Right ventricle myocardium inferior (tissue), 1 donor: ENCODE measurements around the gene GTF3C1. TPM values are rescaled to one million over a fixed set of nuclear protein-coding genes. Genes with fewer than 3 reads are reported as not detected.
"Not testable (repeated sequence)": the region's sequence is repeated elsewhere in the genome, so short reads cannot be mapped to it uniquely, and the experiment has no call there.

Experiments
- ATAC-seq: fragments of 200-7000 bp; cut with Tn5 transposase; one replicate; pipeline ENCODE4 v1.9.1; 2020; ENCODE audit warnings: mild to moderate bottlenecking, moderate library complexity
- DNase-seq: peaks from one replicate; pipeline ENCODE4 v3.0.0; 2021; ENCODE audit errors: missing footprints
- intact Hi-C: fragments of 100-400 bp; cut with DNase I; formaldehyde crosslinking; loops from one replicate; pipeline ENCODE4 v1.11.0; 2022
- long read RNA-seq: library from polyadenylated mRNA; unstranded; transcript quantifications from one replicate; pipeline ENCODE4 v2.0.0, GENCODE V29; 2021
- total RNA-seq: library from RNA; stranded (reverse); fragmentation: NEBNext Ultra II Directional; extraction: Animal tissue kit (Norgen Biotek cat#: 25700); gene quantifications from one replicate; pipeline ENCODE4 v1.2.1, GENCODE V29; 2021
- donor health status: DM: no; HTN: yes; CAD: no; lungs with severe emphysema.

GTF3C1 gene
- 45.1 TPM for total RNA-seq
- long read RNA-seq, full-length matches to known transcripts = 9 of 25 reads
- long read RNA-seq, partial matches to known transcripts = 13 of 25 reads
- long read RNA-seq, other reads (novel, unspliced or antisense) = 3 of 25 reads

- intact Hi-C loops = loop anchor here (5.0 kb wide), 1 partner anchor 33 kb away; no protein-coding TSS in a partner anchor
- ATAC-seq (peak; percentile 99), DNase-seq (peak; percentile 100)
Measured at GRCh38 chr16:27549746-27550581, at the start of gene GTF3C1, which contains the start of gene KATNIP. Gene GTF3C1 (minus strand): TSS chr16:27549913. CDS start chr16:27549890, 23 bp downstream. Gene KATNIP (plus strand): TSS chr16:27550144. CDS start chr16:27550171, 27 bp downstream.

DNA sequence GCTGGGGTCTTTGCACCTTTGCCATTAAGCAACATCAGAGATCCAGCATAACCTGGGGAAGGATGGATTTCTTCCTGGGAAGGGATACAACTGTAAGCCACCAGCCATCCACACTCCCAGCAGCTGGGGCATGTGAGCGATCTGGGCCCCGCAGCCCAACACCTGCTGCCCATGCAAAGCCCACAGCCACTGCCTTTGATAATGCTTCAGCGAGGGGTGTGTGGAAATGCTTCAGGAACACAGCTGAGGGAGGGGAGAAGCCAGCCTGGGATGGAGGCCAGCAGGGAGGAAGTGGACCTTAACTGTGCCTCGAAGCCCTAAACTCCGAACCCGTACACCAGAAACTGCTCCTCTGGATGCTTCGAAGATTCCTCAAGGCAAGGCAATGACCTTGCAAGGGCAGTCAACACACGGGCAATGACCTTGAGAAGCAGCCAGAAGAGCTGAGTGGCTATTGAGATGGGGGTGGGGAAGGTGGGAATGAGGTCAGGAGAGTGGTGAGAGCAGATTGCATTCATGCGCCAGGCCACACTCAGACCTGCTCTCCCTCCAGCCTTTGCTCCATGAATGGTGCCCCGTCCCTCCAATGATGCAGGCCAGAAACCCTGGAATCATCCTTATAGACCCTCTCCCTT, 49.3 kb upstream of the GTF3C1 start:
- DNase-seq = no peak
- intact Hi-C loops = no loop called here
- ATAC-seq = no peak

- intact Hi-C loops = no loop called here
- no peak for ATAC-seq
- no peak for DNase-seq
Measured at GRCh38 chr16:27598220-27598619, 48.5 kb upstream of the GTF3C1 start.

DNA sequence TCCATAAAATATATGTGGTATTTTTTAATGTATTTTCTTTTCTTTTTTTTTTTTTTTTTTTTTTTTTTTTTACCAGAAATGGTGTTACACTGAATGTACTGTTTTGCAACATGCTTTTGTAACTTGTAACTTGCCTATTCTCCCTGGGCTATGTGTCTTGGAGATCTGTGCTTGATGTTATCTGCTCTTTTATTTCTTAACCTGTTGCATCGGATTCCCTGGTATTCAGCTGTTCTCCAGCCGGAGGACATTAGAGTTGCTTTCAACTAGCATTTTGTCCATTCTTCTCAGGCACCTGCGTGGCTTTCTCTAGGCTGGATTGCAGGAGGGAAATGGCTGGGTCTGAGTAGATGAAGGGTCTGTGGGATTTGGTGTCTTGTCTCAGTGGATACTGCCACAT, 47.6 kb upstream of the GTF3C1 start:
- intact Hi-C loops = no loop called here
- ATAC-seq (no peak), DNase-seq (no peak)

- DNase-seq (no peak), ATAC-seq (no peak)
- intact Hi-C loops = no loop called here
Measured at GRCh38 chr16:27596411-27596810, 46.7 kb upstream of the GTF3C1 start.

DNA sequence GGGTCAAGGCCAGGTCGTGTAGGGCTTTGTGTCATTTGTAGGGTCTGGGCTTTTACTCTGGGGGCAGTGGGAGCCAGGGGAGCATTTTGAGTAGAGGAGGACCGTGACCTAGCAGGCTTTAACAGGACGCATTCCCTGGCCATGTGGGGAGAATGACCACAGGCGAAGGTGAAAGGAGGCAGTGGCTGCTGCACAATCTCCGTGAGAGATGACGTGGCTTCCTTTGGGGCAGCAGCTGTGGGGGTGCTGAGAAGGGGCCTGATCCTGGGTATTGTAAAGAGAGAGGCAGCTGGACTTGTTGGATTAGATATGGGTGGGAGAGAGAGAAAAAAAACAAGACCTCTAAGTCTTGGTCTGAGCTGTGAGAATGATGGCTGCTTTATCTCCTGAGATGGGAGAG, 46.3 kb upstream of the GTF3C1 start:
- intact Hi-C loops = no loop called here

DNA sequence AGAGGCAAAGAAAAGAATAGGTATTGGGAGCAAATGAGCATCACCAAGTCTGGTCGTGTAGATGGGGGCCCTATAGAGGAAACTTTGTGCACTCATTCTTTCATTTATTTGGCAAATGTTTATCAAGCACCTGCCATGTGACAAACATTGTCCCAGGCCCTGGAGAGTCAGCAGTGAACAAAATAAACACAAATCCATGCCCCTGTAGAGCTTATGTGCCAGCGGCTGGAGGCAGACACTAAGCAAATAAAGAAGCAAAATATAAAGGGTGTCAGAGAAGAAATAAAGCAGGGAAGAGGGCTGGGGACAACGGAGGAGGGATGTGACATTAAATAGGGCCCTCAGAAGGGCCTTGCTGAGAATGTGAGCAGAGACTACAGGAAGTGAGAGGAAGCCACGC, 45.8 kb upstream of the GTF3C1 start:
- intact Hi-C loops = no loop called here
- DNase-seq (no peak), ATAC-seq (no peak)

More for the DNA sequence above, 46.3 kb upstream of the GTF3C1 start:
- no peak for ATAC-seq
- DNase-seq = no peak

DNA sequence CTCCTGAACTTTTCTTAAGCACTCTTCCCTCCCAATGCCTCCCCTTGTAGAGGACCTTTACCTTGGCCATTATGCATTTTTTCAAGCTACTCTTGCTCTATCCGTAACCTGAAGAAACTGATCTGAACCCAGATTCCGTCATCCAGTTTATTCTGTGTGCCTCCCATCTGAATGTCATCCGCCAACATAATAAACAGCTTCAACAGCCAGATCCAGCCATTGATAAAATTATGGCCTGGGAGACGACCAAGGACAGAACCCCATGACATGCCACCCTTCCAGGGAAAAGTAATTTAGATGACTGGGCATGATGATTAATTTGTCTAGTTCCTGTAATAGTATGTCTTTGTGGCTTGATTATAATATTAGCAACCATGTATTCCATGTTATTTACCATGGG, 42.1 kb upstream of the GTF3C1 start:
- ATAC-seq (no peak), DNase-seq (no peak)
- intact Hi-C loops = no loop called here

- no peak for DNase-seq
- no peak for ATAC-seq
- intact Hi-C loops = no loop called here
Measured at GRCh38 chr16:27588057-27588456, 38.3 kb upstream of the GTF3C1 start.

DNA sequence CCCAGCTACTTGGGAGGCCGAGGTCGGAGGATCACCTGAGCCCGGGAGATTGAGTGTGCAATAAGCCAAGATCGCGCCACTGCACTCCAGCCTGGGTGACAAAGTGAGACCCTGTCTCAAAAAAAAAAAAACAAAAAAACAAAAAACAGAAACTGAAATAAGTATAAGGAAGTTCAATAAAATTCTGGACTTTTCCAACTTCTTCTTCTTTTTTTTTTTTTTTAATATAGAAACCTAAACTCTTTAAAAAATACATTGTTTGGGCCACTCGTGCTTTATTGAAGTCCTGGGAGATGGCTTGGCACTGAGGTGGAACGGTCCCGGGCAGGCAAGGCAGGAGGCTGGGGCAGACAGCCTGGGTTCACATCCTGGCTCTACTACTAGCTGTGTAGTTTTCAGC, 37.0 kb upstream of the GTF3C1 start:
- ATAC-seq = no peak
- DNase-seq = no peak
- intact Hi-C loops = no loop called here

DNA sequence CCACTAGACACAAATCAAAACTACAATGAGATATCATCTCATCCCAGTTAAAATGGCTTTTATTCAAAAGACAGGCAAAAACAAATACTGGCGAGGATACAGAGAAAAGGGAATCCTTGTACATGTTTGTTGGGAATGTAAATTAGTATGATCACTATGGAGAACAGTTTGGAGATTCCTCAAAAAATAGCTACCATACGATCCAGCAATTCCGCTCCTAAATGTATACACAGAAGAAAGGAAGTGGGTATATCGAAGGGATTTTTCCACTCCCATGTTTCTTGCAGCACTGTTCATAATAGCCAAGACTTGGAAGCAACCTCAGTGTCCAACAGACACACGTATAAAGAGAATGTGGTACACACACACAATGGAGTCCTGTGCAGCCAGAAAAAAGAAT, 35.5 kb upstream of the GTF3C1 start:
- DNase-seq = no peak
- intact Hi-C loops = no loop called here
- ATAC-seq = no peak

DNA sequence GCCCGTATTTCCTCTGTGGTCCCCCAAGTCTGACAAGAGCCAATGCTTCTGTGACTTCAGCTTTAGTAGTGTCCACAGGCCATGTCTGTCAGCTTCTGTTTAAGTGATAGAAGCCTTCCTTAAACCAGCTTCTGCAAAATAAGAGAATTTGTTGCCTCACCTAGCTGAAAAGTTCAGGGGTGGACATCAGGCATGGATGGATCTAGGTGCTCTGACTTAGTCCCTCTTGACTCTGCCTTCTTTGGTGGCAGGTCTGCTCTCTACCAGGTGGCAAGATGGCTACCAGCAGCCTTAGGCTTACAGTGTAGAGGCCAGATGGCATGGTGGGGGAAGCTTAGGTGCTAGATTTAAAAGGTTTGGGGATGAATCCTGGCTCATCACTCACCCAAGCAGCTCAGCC, 33.9 kb upstream of the GTF3C1 start:
- intact Hi-C loops = no loop called here
- DNase-seq = no peak
- no peak for ATAC-seq

DNA sequence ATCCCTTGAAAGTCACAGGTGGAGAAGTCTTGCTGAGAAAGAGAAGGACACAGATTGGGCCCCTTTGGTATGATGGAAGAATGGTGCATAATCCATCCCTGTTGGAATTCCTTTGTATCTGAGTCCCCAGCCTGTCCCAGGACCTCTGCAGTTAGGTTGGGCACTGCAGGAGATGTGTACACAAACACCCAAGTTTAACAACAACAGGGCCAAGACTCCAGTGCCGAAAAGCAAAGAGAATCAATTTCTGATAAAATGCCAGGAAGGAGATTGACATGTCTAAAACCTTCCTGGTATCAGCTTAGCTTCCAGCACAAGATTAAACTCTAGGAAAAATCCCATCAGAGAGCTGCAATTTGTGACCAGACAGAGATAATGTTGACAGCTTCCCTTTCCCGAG, 33.2 kb upstream of the GTF3C1 start:
- intact Hi-C loops = no loop called here
- no peak for ATAC-seq

DNA sequence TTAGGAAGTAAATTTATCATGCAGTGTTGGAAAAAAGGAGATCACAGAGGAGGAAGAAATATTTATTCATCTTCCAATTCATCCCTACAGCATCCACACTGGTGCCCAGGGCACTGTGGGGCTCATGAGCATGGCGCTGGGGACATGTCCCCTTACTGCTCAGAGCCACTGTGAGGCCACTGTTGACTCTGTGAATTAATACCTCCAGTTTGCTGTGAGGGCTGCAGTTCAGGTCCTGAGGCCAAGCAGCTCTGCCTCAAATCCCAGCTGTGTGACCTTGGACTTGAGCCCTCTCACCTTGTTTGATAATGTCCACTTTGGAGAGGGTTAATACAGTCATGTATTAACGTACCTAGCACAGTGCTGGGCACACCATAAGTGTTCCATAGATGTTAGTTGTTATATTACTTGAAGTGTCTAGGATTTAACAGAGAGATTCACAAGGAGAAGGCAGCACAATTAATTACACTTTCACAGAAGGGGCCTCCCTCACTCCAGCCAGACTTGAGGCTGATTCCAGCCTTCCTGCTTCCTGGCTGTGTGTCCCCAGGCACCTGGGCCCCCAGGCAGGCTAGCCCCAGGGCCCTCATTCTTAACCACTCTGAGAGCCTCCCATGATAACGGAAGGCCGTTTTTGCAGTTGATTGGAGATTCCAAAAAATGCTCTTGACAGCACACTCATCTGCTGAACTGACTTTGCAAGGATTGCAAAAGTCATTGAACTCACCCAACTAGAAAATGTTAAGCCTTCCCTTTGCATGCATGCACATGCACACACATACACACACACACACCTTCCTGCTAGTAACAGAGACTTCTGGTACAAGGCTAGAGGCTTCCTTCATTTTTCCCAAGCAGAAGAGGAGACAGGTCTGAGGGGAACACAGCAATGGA, 29.6 kb upstream of the GTF3C1 start:
- DNase-seq (no peak), ATAC-seq (no peak)
- intact Hi-C loops = no loop called here

More for the DNA sequence above, 33.2 kb upstream of the GTF3C1 start:
- no peak for DNase-seq

DNA sequence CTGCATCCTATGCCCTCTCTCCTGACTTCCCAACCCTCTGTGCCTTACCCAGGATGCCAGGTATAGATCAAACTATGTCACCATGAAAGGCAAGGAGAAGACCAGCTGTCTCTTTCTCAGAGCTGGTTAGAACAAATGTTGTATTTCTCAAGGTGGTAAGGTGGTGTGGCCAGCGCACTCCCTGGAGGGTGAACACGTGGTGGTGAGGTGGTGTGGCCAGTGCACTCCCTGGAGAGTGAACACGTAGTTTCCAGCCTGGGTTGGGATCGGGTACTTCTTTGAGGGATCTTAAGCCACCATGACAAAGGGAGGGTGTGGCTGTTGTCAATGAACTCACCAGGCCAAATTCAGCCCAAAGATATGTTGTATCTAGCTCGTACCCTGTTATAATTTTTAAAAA, 27.0 kb upstream of the GTF3C1 start:
- intact Hi-C loops = no loop called here
- no peak for DNase-seq
- no peak for ATAC-seq

- ATAC-seq (peak; percentile 73), DNase-seq (no peak)
- intact Hi-C loops = no loop called here
Measured at GRCh38 chr16:27572711-27573110, 23.0 kb upstream of the GTF3C1 start.

DNA sequence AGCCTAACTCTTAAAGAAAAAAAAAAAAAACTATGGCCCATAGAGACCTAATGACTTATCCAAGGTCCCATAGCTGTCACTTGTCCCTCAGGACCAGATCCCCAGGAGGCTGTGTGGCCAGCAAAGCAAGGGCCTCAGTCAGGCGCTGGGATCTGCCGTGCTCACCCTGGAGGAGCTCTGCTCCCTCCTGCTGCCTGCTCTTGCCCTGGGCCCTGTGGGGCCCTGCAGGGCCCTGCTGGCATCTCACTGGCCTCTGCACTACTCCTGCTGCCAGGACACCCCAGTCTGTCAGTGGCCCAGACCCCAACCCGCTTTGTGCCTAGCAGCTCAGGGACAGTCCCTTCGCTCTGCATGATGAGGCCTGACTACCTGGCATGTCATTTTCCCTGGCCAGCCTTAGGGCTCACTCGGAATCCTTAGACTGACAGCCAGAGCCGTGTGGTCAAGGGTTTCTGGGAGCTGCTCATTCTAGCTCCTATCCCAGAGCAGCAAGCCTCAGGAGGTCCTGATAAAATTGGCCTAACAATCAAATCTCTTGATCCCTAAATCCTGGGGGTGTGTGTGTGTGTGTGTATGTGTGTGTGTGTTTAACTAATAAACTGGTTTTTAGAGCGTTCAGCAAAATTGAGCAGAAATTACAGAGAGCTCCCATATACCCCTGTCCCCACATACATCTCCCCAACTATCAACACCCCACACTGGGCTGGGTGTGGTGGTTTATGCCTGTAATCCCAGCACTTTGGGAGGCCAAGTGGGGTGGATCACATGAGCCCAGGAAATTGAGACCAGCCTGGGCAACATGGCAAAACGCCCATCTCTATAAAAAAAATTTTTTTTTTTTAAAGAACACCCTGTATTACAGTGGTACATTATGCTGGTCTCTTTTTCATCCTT, 22.0 kb upstream of the GTF3C1 start:
- DNase-seq = no peak
- peak; percentile 33 for ATAC-seq
- intact Hi-C loops = no loop called here

- DNase-seq, ATAC-seq, intact Hi-C loops: not testable (repeated sequence)
Measured at GRCh38 chr16:27570986-27571385, 21.3 kb upstream of the GTF3C1 start.
